Measurements from ENCODE around the gene ZBTB17.
"Not testable (repeated sequence)": the region's sequence is repeated elsewhere in the genome, so short reads cannot be mapped to it uniquely, and the experiment has no call there.

The ZBTB17 gene

GRCh38 chr1:15931401-15931800 is 44.5 kb downstream of the ZBTB17 start:
- Histone ChIP-seq H3K27ac (ENCODE audit: low read length) (no peak overlapping the region), H3K9me3 (ENCODE audit: control insufficient read depth in 2 of 2, low read length in 2 of 2) (no peaks in the 10 kb centered on the region), H3K4me1 (ENCODE audit: control insufficient read depth, insufficient read depth, low read length) (no peaks in the 10 kb centered on the region), H3K27me3 (ENCODE audit: control insufficient read depth in 1 of 2, insufficient read depth in 2 of 2, low read length in 2 of 2) (no peaks in the 10 kb centered on the region), H3K4me3 (ENCODE audit: low read length in 2 of 2) (no peak overlapping the region), H3K36me3 (ENCODE audit: control insufficient read depth in 2 of 2, insufficient read depth in 2 of 2, low read length in 2 of 2) (peaks cover 67 to 76% of the 10 kb centered on the region in 2 donors), H3K9ac (ENCODE audit: low read length in 2 of 2) (no peak overlapping the region)

- no peak overlapping the region for H3K27ac ChIP-seq (ENCODE audit: low read length)
- H3K36me3 ChIP-seq (ENCODE audit: control insufficient read depth in 2 of 2, insufficient read depth in 2 of 2, low read length in 2 of 2), result peaks cover 53 to 70% of the 10 kb centered on the region in 2 donors
- H3K9ac ChIP-seq (ENCODE audit: low read length in 2 of 2), result no peak overlapping the region
These were observed 46.6 kb downstream of the ZBTB17 start for GRCh38 chr1:15928971-15929965.

GRCh38 chr1:15926448-15926847 is 49.5 kb downstream of the ZBTB17 start:
- H3K9me3 ChIP-seq (ENCODE audit: control insufficient read depth in 2 of 2, low read length in 2 of 2); H3K27me3 ChIP-seq (ENCODE audit: control insufficient read depth in 1 of 2, insufficient read depth in 2 of 2, low read length in 2 of 2); H3K4me1 ChIP-seq (ENCODE audit: control insufficient read depth, insufficient read depth, low read length); H3K9ac ChIP-seq (ENCODE audit: low read length in 2 of 2); H3K27ac ChIP-seq (ENCODE audit: low read length); H3K4me3 ChIP-seq (ENCODE audit: low read length in 2 of 2): not testable (repeated sequence)
- H3K36me3 ChIP-seq (ENCODE audit: control insufficient read depth in 2 of 2, insufficient read depth in 2 of 2, low read length in 2 of 2), result peaks cover 41 to 51% of the 10 kb centered on the region in 2 donors

More at GRCh38 chr1:15928971-15929965, 46.6 kb downstream of the ZBTB17 start:
- no peaks in the 10 kb centered on the region for H3K9me3 ChIP-seq (ENCODE audit: control insufficient read depth in 2 of 2, low read length in 2 of 2)
- peaks cover 2% of the 10 kb centered on the region for H3K4me1 ChIP-seq (ENCODE audit: control insufficient read depth, insufficient read depth, low read length)
- no peaks in the 10 kb centered on the region for H3K27me3 ChIP-seq (ENCODE audit: control insufficient read depth in 1 of 2, insufficient read depth in 2 of 2, low read length in 2 of 2)
- H3K4me3 ChIP-seq (ENCODE audit: low read length in 2 of 2), result no peak overlapping the region

GRCh38 chr1:15923241-15923640 is 52.7 kb downstream of the ZBTB17 start:
- no peak overlapping the region for H3K9ac ChIP-seq (ENCODE audit: low read length in 2 of 2)
- H3K4me3 ChIP-seq (ENCODE audit: low read length in 2 of 2), result no peak overlapping the region
- H3K27ac ChIP-seq (ENCODE audit: low read length), result no peak overlapping the region
- no peaks in the 10 kb centered on the region for H3K27me3 ChIP-seq (ENCODE audit: control insufficient read depth in 1 of 2, insufficient read depth in 2 of 2, low read length in 2 of 2)
- H3K4me1 ChIP-seq (ENCODE audit: control insufficient read depth, insufficient read depth, low read length), result peaks cover 2% of the 10 kb centered on the region
- peaks cover 19 to 32% of the 10 kb centered on the region in 2 donors for H3K36me3 ChIP-seq (ENCODE audit: control insufficient read depth in 2 of 2, insufficient read depth in 2 of 2, low read length in 2 of 2)
- H3K9me3 ChIP-seq (ENCODE audit: control insufficient read depth in 2 of 2, low read length in 2 of 2), result no peaks in the 10 kb centered on the region

- H3K36me3 ChIP-seq (ENCODE audit: control insufficient read depth in 2 of 2, insufficient read depth in 2 of 2, low read length in 2 of 2), result peaks cover 18% of the 10 kb centered on the region in 2 donors
- no peaks in the 10 kb centered on the region for H3K27me3 ChIP-seq (ENCODE audit: control insufficient read depth in 1 of 2, insufficient read depth in 2 of 2, low read length in 2 of 2)
- no peak overlapping the region for H3K27ac ChIP-seq (ENCODE audit: low read length)
- H3K4me1 ChIP-seq (ENCODE audit: control insufficient read depth, insufficient read depth, low read length), result peaks cover 2% of the 10 kb centered on the region
- no peak overlapping the region for H3K9ac ChIP-seq (ENCODE audit: low read length in 2 of 2)
- no peak overlapping the region for H3K4me3 ChIP-seq (ENCODE audit: low read length in 2 of 2)
- no peaks in the 10 kb centered on the region for H3K9me3 ChIP-seq (ENCODE audit: control insufficient read depth in 2 of 2, low read length in 2 of 2)
These were observed 56.8 kb downstream of the ZBTB17 start for GRCh38 chr1:15918962-15919715.

- Histone ChIP-seq H3K36me3 (ENCODE audit: control insufficient read depth in 2 of 2, insufficient read depth in 2 of 2, low read length in 2 of 2) (peaks cover 13 to 14% of the 10 kb centered on the region in 2 donors), H3K4me1 (ENCODE audit: control insufficient read depth, insufficient read depth, low read length) (peaks cover 2% of the 10 kb centered on the region), H3K27me3 (ENCODE audit: control insufficient read depth in 1 of 2, insufficient read depth in 2 of 2, low read length in 2 of 2) (no peaks in the 10 kb centered on the region), H3K9ac (ENCODE audit: low read length in 2 of 2) (no peak overlapping the region), H3K4me3 (ENCODE audit: low read length in 2 of 2) (no peak overlapping the region), H3K27ac (ENCODE audit: low read length) (no peak overlapping the region), H3K9me3 (ENCODE audit: control insufficient read depth in 2 of 2, low read length in 2 of 2) (no peaks in the 10 kb centered on the region)
These were observed 59.0 kb downstream of the ZBTB17 start for GRCh38 chr1:15916916-15917315.

- peaks cover 2% of the 10 kb centered on the region for H3K4me1 ChIP-seq (ENCODE audit: control insufficient read depth, insufficient read depth, low read length)
- no peaks in the 10 kb centered on the region for H3K9me3 ChIP-seq (ENCODE audit: control insufficient read depth in 2 of 2, low read length in 2 of 2)
- H3K9ac ChIP-seq (ENCODE audit: low read length in 2 of 2), result no peak overlapping the region
- H3K27me3 ChIP-seq (ENCODE audit: control insufficient read depth in 1 of 2, insufficient read depth in 2 of 2, low read length in 2 of 2), result no peaks in the 10 kb centered on the region
- H3K4me3 ChIP-seq (ENCODE audit: low read length in 2 of 2), result peak overlapping the region; percentile 1 to 56
- no peak overlapping the region for H3K27ac ChIP-seq (ENCODE audit: low read length)
- H3K36me3 ChIP-seq (ENCODE audit: control insufficient read depth in 2 of 2, insufficient read depth in 2 of 2, low read length in 2 of 2), result peaks cover 13% of the 10 kb centered on the region in 2 donors
These were observed 59.5 kb downstream of the ZBTB17 start for GRCh38 chr1:15916417-15916816.

- Histone ChIP-seq H3K27me3 (ENCODE audit: control insufficient read depth in 1 of 2, insufficient read depth in 2 of 2, low read length in 2 of 2) (no peaks in the 10 kb centered on the region), H3K9me3 (ENCODE audit: control insufficient read depth in 2 of 2, low read length in 2 of 2) (no peaks in the 10 kb centered on the region), H3K36me3 (ENCODE audit: control insufficient read depth in 2 of 2, insufficient read depth in 2 of 2, low read length in 2 of 2) (peaks cover 12 to 13% of the 10 kb centered on the region in 2 donors), H3K27ac (ENCODE audit: low read length) (no peak overlapping the region), H3K4me1 (ENCODE audit: control insufficient read depth, insufficient read depth, low read length) (peaks cover 2% of the 10 kb centered on the region), H3K9ac (ENCODE audit: low read length in 2 of 2) (no peak overlapping the region), H3K4me3 (ENCODE audit: low read length in 2 of 2) (peak overlapping the region; percentile 1 to 56)
These were observed 59.9 kb downstream of the ZBTB17 start for GRCh38 chr1:15915991-15916390.

- H3K9me3 ChIP-seq (ENCODE audit: control insufficient read depth in 2 of 2, low read length in 2 of 2); H3K27ac ChIP-seq (ENCODE audit: low read length); H3K4me3 ChIP-seq (ENCODE audit: low read length in 2 of 2); H3K9ac ChIP-seq (ENCODE audit: low read length in 2 of 2); H3K4me1 ChIP-seq (ENCODE audit: control insufficient read depth, insufficient read depth, low read length); H3K27me3 ChIP-seq (ENCODE audit: control insufficient read depth in 1 of 2, insufficient read depth in 2 of 2, low read length in 2 of 2): not testable (repeated sequence)
- peaks cover 11% of the 10 kb centered on the region in 2 donors for H3K36me3 ChIP-seq (ENCODE audit: control insufficient read depth in 2 of 2, insufficient read depth in 2 of 2, low read length in 2 of 2)
These were observed 62.3 kb downstream of the ZBTB17 start for GRCh38 chr1:15913607-15914006.

- peaks cover 2% of the 10 kb centered on the region for H3K4me1 ChIP-seq (ENCODE audit: control insufficient read depth, insufficient read depth, low read length)
- H3K27me3 ChIP-seq (ENCODE audit: control insufficient read depth in 1 of 2, insufficient read depth in 2 of 2, low read length in 2 of 2), result no peaks in the 10 kb centered on the region
- H3K9ac ChIP-seq (ENCODE audit: low read length in 2 of 2), result no peak overlapping the region
- H3K4me3 ChIP-seq (ENCODE audit: low read length in 2 of 2), result no peak overlapping the region
- peaks cover 8% of the 10 kb centered on the region in 2 donors for H3K36me3 ChIP-seq (ENCODE audit: control insufficient read depth in 2 of 2, insufficient read depth in 2 of 2, low read length in 2 of 2)
- H3K9me3 ChIP-seq (ENCODE audit: control insufficient read depth in 2 of 2, low read length in 2 of 2), result no peaks in the 10 kb centered on the region
- H3K27ac ChIP-seq (ENCODE audit: low read length), result no peak overlapping the region
These were observed 64.0 kb downstream of the ZBTB17 start for GRCh38 chr1:15911927-15912326.

All from stomach smooth muscle (tissue), 2 donors.